Activated T-cell treated with anti-CD3 and anti-CD28 coated beads, Interleukin-2, amount 50 U/mL, for 1 hour (primary cell): Measurements from ENCODE around the gene FAM98C.
"Not testable (repeated sequence)": the region's sequence is repeated elsewhere in the genome, so short reads cannot be mapped to it uniquely, and the experiment has no call there.

ENCODE experiments used
- DNase-seq: peaks from one replicate; pipeline ENCODE4 v3.0.0-alpha.2; 2020

FAM98C gene

GRCh38 chr19:38400361-38400760 lies 2.5 kb upstream of the FAM98C start:
- DNase-seq: no peak

GRCh38 chr19:38401148-38401547 lies 1.7 kb upstream of the FAM98C start:
- no peak for DNase-seq

DNA sequence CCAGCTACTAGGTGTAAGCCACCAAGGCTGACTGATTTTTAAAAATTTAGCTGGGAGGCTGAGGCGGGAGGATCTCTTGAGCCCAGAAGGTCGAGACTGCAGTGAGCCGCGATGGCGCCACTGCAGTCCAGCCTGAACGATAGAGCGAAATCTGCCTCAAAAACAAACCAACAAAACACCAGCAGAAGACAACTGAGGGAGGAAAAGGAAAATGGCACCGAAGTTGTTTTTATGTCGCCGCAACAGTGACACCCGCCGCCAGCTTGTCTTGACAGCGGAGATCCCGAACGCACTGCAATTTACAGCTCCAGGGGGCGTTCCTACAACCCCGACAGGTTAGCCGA lies 298 bp upstream of the FAM98C start:
- DNase-seq: no peak

DNA sequence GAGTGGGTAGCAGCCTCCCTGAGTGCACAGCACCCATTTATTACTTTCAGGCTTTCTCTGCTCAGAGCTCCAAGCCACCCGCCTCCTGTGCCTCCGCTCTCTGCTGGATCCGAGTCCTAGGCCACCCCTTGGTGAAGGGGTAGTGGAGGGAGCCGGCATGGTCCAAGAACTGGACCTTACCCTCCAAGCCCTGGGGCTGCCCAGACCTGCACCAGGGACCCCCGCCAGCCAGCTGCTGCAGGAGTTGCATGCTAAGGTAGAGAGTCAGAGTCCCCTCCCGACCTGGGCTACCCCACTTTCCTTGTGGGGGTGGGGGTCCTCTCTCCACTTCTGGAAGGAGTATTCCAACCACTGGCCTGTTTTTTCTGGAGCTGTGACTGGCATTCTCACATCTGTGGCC lies 2.0 kb downstream of the FAM98C start:
- DNase-seq: no peak

DNA sequence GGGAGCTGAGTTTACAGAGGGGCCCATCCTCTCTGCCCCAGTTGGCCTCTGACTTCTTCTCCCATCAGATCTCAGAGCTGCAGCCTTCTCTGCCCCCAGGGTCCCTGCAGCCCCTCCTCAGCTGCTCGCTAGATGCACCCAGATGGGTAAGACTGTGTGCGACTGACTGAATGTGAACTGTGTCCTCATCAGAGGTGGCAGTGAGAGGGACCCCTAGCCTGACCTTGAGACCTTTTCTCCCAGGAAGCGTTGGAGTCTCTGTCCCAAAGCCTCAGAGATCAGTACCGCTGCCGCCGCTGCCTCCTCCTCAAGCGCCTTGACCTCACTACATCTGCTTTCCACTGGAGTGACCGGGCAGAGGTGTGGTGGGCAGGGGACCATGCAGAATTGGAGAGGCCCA lies 2.4 kb downstream of the FAM98C start:
- DNase-seq: no peak

DNA sequence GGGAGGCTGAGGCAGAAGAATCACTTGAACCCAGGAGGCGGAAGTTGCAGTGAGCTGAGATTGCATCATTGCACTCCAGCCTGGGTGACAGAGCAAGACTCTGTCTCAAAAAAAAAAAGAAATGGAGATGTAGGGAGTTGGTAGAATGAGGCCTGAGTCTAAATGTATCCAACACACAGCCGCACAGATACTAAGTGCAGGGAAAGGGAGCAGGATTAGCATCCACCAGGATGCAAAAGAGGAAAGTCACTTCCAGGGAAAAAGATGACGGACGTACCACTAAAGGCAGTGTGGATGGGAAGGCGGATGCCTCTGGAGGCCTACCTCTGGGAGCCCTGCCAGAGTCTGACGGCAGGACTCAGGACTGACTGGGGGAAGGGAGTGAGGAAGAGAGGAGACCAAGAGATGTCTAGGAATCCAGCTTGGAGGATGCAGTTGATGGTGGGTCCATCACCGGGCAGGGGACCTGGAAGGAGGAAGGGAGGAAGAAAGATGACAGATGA lies 6.8 kb downstream of the FAM98C start:
- DNase-seq: no peak

GRCh38 chr19:38410407-38410806 lies 7.5 kb downstream of the FAM98C start:
- not testable (repeated sequence) for DNase-seq

GRCh38 chr19:38411041-38411712 lies 8.3 kb downstream of the FAM98C start:
- DNase-seq: no peak

- not testable (repeated sequence) for DNase-seq
Measured at GRCh38 chr19:38411898-38412297, 9.0 kb downstream of the FAM98C start.

GRCh38 chr19:38412491-38412890 lies 9.6 kb downstream of the FAM98C start:
- no peak for DNase-seq

DNA sequence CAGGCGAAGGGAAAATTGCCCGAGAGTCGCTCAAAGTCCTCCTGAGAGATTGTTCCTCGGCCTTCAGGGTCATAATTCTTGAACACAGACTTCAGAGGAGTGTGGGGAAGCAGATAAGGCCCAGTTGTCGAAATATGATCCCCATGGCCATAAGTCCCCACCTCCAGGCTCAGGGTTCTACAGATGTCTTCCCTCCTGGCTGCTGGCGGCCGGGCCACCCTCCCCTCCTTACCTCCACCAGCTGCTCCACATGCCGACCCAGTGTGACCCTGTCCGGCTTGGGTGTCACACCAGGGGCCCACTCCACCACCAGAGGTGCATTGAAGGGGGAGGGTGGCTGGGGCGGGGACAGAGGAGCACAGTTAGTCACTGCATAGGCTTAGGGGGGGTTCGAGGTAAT lies 10.1 kb downstream of the FAM98C start:
- no peak for DNase-seq

DNA sequence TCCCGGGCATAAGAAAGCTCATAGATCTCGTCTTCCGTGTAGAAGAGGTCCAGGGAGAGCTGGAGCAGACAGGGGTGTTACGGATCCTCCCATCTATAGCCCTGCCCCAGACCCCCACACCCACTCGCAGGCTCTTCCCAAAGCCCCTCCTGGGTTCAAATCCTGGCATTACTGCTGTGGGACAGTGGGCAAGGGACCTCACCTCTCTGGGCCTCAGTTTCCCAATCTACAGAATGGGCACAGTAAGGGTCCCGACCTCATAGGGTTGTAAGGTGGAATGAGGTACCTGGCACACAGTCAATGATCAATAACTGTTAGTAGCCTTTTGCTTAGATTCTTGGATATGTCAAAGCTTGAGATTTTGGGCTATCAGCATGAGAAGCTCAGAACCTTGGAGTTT lies 10.5 kb downstream of the FAM98C start:
- no peak for DNase-seq

GRCh38 chr19:38417146-38417543 lies 14.3 kb downstream of the FAM98C start:
- no peak for DNase-seq

DNA sequence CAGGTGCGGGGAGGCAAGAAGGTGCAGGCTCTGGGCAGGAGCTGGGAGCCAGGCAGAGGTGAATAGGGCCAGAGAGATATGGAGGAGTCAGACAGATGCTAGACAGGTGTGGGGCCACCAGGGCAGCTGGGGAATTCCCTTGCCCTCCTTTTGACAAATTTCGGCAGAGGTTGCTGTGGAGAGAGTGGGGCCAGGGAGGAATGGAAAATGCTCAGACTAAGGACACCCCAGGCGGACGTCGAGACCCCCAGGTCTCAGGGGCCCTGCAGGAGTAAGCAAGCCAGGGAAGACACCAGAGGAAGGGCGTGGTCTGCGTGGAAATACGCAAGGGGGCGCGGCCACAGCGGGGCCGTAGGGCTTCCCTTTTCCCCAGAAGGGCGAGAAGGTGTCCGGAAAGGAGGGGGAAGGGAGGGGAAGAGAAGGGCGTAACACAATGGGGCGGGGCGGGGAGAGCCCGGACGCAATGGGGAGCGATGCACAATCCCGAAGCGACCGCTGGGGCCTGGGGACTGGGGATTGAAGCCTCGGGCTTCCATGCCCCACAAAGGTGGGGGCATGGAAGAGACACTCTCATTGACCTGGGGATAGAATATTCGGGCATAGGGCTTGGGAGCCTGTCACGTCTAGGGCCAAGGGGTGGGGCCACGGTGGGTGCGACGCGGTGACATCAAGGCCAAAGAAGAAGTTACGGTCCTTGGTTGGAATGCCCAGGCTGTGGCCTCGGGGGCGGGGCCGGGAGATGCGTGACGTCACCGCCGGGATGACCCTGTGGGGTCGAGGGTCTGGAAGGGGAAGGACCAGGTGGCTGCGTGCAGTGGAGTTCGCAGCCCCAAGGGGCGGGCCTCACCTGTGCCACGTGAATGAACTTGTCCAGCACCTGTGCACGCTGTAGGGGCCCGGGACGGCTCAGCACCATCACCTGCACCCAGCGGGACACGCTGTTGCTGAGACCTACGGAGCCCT lies 14.9 kb downstream of the FAM98C start:
- DNase-seq: peak; percentile 60

GRCh38 chr19:38420935-38421334 lies 18.0 kb downstream of the FAM98C start:
- DNase-seq: no peak

DNA sequence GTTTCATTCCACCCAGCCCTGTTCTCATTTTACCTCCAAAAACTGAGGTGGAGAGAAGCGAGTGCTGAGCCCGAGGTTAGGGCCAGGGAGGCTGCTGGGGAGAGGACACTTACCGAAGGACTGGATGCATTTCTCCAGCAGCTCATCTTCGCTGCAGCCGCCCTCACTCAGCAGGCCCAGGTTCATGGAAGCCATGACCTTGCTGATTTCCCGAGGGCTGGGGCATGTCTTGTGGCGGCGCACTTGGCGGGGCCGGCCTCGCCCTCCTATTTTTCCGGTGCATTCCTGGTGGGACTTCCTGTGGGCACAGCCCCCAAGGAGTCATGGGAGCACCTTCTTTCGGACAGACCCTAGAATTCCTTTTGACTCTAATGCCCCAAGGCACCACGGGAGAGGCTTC lies 19.0 kb downstream of the FAM98C start:
- no peak for DNase-seq

DNA sequence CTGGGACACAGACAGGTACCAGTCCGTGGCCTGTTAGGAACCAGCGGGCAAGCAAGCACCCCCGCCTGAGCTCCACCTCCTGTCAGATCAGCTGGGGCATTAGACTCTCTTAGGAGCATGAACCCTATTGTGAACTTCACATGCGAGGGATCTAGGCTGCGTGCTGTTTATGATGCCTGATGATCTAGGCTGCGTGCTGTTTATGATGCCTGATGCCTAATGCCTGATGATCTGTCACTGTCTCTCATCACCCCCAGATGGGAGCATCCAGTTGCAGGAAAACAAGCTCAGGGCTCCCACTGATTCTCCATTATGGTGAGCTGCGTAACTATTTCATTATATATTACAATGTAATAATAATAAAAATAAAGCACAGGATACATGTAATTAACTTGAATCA lies 19.5 kb downstream of the FAM98C start:
- no peak for DNase-seq

DNA sequence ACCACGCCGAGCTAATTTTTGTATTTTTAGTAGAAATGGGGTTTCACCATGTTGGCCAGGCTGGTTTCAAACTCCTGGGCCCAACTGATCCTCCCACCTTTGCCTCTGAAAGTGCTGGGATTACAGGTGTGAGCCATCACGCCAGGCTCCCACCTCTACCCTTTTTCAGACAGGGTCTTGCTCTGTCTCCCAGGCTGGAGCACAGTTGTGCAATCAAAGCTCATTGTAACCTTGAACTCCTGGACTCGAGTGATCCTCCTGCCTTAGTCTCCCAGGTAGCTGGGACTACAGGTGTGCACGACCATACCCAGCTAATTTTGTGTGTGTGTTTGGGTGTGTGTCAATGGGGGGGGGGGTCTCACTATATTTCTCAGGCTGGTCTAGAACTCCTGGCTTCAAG lies 21.4 kb downstream of the FAM98C start:
- DNase-seq: no peak

- no peak for DNase-seq
Measured at GRCh38 chr19:38425222-38425809, 22.4 kb downstream of the FAM98C start.

GRCh38 chr19:38425810-38426466 lies 23.0 kb downstream of the FAM98C start, which contains the start of gene RASGRP4:
Gene RASGRP4 (minus strand): TSS chr19:38426219. CDS start chr19:38426091, 128 bp downstream.
- DNase-seq: no peak

DNA sequence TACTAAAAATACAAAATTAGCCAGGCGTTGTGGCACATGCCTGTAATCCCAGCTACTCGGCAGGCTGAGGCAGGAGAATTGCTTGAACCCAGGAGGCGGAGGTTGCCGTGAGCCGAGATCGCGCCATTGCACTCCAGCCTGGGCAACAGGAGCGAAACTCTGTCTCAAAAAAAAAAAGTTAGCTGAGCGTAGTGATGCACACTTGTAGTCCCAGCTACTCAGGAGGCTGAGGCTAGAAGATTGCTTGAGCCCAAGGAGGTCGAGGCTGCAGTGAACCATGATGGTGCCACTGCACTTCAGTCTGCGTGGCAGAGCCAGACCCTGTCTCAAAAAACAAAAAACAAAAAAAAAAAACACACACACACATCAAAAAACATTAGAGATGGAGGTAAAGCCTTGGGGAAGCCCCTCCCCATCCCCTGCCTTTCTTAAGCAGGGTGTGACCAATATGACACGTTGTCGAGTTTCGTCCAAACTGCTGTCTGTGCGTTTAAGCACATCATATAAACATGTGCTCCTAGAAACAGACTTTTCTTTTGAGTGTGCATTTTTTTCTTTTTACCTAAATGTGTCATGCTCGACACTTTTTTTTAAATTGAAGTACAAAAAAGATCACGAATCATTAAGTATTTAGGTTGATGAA lies 24.3 kb downstream of the FAM98C start:
- DNase-seq: not testable (repeated sequence)

DNA sequence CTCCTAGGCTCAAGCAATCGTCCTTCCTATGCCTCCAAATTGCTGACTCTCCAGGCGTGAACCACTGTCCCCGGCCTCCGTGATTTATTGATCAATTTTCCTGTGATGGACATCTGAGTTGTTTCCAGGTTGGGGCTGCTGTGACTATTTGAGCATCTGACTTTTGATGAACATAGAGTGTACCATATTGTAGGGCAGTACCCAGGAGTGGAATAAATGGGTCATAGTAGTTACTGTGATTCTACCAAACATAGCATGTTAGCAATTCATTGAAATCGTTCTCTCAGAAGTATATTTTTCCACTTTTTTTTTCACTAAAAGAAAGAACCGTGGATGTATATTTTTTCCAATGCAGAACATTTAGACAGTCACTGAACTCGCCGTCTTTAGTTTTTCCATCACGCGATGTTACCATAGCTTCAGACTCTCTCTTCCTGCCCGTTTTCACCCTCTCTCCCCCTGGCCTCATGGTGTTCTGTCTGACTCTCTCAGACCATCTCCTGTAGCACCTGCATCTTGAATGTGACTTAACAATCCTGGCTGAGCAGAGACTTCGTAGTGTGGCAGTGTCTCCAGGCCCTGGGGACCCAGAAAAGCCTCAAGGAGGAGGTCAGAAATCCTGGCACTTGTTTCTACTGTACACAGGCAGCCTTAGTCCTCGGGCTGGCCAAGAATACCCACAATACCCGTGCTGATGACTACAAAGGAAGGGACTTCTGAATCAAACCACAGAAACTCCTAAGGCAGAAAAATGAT lies 26.3 kb downstream of the FAM98C start:
- DNase-seq: no peak
